GM19238 (cell line): ENCODE measurements around the gene SLCO3A1.

Experiments
- DNase-seq: peaks from one replicate; pipeline ENCODE4 v3.0.0; 2011; ENCODE audit warnings: low spot score; ENCODE audit not compliant: insufficient read length

SLCO3A1 gene

DNA sequence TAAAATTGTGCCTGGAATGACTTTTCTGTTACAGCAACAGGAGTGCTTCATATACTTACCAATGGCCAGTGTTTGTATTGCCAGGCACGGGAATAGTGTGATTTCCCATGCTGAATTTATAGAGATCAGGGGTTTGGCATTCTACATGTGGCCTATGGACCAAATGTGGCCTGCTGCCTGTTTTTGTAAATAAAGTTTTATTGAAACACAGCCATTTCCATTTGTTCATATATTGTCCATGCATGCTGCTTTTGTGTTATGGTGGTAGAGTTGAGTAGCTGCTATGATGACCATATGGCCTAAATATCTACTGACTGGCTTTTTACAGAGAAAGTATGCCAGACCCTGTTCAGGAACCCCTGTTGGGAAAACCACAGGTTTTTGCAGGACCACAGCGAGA, 55.6 kb downstream of the SLCO3A1 start:
- no peak for DNase-seq

DNA sequence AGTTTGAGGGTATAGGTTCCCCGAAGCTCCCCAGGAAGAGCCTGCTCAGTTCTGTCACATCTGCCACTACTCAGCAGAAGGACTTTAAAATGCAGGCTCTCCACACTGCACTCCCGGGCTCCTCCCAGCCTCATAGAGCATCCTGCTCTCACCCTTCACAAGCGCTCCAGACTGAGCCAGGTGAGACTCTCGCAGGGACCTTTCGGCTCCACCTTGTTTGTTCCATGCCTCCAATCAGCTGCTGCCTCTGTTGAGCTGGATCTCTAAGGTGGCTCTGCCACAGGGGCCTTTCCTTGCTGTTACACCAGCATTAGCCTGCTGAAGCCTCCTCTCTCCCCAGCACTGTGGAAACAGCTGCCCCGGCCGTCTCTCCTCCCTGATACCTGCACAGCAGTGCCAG, 56.1 kb downstream of the SLCO3A1 start:
- DNase-seq, result no peak

DNA sequence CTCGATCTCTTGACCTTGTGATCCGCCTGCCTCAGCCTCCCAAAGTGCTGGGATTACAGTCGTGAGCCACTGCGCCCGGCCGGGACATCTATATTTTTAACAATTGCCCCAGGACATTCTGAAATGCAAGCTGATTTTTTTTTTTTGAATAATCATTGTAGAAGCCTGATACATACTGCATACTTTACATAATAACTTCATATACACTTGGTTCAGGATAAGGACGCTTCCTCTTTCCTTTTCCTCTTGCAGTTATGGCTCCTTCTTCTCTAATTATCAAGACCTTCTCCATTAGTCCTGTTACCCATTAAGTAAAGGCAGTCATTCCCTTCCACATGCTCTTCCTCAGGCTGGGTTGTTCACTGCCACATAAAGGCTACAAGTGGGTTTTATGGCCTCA, 58.3 kb downstream of the SLCO3A1 start:
- no peak for DNase-seq

DNA sequence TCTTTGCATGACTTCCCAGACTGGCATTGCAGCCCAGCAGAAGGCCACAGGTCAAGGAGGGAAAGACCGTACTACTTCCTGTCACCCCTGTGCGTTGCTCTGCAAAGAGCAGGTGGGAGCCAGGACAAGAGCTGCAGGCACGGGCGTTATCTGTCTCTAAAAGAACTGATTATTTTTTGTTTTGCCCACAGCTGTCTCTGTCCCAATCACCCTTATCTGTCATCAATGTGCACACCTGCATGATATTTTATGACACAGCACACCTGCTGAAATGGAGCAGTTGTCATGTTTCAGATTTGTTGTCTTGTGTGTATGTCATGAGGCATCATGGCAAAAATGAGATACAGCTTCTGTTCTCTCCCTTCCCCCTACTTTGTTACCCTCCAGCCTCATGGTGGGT, 58.8 kb downstream of the SLCO3A1 start:
- DNase-seq, result no peak

DNA sequence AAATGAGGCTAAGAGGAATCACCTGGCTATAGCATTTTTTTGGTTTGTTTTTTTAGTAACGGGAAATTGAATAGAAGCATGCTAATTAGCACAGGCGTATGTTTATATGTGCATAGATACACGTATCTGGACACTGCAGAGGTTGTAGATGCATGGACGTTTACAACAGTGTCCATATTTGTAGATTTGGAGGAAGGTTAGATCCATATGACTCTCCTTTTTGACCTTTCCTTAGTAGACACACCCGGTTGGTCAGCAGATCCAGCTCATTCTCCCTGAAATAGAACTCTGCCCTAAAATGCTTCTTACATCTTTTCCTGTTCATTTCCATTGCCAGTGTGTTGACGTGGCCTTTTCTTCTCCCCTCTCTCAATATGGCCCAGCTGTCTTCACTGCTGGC, 60.1 kb downstream of the SLCO3A1 start:
- DNase-seq, result no peak

DNA sequence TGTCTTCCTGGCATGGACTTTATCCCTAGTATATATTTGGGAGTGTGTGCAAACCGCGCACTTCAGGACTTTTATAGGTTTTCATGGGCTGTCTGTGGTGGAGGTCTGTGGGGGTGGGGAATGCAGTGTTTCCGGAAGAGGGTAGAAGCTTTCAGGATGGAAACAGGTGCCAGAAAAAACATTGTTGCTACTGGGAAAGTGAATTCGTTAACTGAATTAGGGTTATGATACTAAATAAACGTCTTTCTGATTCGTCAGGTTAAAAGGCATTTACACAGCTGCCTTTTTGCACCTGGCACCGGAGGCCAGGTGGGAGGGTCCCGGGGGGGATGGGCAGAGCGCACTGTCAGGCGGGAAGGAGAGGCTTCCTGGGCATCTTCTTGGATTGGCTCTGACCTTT, 62.1 kb downstream of the SLCO3A1 start:
- no peak for DNase-seq

DNA sequence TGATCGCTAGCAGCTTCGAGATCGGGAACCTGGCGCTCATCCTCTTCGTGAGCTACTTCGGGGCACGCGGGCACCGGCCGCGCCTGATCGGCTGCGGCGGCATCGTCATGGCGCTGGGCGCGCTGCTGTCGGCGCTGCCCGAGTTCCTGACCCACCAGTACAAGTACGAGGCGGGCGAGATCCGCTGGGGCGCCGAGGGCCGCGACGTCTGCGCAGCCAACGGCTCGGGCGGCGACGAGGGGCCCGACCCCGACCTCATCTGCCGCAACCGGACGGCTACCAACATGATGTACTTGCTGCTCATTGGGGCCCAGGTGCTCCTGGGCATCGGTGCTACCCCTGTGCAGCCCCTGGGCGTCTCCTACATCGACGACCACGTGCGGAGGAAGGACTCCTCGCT, 62.5 kb downstream of the SLCO3A1 start:
- no peak for DNase-seq

DNA sequence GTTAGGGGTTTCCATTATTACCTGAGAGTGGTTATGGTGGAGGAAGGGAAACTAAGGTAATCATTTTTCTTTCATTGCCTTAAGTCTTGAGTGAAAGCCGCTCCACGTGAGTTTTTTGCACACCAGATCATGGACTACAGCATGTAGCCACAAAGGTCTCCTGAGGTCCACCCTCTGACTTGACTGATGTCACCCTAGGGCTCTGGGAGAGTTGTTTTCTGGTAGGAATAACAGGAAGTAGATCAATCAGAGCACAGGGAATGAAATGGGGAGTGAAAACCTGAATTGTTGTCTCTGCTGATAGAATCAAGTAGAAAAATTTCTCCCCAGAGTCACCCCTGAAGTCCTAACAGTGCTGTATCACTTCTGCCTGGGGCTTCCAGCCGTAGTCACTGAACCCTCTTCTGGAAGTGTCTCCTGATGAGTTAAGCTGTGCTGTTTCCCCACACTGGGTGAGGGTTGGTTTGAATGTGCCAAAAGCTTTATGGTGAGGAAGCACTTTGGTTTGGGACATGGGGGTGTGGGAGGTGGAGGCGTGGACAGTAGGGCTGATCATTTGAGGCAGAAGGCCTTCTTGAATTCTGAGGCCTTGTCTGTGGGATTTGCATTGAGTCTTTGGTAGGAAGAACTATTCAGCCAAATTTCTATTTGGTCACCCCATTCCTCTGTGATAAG, 64.3 kb downstream of the SLCO3A1 start:
- DNase-seq, result no peak

DNA sequence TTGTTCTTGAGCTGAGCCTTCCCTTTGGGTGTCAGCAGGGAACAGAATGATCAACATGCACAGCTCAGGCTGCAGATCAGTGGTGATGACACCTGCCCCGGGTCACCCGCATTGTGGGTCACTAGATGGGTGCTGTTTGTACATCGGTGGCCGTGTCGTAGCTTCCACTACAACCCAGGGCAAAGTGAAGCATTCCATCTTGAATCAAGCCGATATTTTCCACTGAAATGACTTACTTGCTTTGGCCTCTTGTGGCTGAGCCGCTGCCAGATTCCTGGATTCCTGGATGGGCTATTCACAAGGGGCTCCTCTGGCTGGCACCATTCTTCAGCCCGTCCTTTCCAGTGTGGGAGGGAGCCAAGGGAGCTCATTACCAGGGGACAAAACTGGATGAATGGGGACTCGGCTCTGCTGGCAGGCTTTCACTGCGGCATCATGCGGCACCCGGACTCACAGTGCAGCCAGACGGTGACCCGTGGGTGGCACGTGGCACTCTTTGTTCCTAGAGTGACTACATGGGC, 65.6 kb downstream of the SLCO3A1 start:
- DNase-seq, result no peak

DNA sequence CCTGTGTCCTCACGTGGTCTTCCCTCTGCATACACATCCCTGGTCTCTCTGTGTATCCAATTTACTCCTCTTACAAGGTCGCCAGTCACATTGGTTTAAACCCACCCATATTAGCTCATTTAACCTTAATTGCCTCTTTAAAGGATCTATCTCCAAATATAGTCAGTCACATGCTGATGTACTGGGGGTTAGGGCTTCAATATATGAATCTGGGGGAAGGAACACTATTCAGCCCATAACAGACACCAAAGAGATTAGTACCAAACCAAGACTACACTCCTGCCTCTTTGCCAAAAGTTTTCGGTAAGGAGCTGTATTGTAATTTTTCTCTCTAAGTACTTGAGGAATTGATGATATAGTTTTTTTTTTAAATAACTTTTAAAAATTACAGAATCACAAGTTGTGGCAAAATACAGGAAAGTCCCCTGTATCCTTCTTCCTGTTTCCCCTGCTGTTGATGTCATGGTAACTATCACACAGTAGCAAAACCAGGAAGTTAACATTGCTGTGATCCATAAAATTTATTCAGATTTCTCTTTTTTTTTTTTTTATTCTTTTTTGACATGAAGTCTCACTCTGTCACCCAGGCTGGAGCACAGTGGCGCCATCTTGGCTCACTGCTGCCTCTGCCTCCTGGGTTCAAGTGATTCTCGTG, 67.8 kb downstream of the SLCO3A1 start:
- DNase-seq, result no peak

DNA sequence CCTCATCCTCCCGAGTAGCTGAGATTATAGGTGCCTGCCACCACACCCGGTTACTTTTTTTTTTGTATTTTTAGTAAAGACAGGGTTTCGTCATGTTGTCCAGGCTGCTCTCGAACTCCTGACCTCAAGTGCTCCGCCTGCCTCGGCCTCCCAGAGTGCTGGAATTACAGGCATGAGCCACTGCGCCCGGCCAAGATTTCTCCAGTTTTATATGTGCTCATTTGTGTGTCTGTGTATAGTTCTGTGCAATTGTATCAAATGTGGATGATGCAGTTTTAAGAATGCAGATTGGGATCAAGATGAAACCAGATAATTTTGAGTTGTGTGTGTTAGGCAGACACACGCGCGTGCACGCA, 68.3 kb downstream of the SLCO3A1 start:
- no peak for DNase-seq

DNA sequence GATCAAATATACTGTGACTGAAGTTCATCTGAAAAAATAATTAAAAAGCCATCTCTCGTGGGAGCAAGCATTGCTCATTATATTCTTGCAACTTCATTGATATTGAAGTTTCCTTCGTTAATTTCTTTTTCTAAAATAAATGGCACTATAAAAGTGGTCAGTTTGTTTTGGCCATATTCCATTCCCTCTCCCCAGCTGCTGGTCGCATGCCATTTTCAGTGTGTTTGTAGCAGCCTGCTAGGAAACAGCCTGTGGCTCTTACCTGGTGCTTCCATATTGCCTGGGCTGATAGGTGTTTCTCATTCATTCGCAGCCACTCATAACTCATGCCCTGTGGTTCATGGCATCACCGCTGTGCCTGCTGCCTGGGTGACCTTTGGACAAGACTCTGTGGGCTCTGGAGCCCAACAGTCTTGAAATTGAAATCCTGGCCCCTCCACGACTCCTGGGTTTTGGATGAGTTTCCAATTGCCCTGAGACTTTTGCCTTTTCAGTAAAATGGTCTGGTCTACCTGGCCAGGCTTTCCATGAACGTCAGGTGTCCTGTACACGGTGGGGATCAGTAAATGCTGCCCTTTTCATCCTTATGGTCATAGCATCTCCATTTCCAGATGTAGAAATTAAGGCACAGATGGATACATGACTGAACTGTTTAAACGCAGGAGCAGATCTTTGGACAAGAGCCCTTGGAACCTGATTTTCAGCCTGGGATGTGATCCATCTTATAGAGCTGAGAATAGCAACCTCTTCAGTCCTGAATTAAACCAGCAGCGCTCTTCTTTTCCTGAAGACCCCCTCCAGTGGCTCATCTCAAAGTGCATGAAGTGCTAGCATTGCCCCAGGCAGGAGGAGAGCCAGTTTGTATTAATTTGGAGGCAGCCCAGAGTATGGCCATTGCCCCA, 69.4 kb downstream of the SLCO3A1 start:
- DNase-seq, result no peak

DNA sequence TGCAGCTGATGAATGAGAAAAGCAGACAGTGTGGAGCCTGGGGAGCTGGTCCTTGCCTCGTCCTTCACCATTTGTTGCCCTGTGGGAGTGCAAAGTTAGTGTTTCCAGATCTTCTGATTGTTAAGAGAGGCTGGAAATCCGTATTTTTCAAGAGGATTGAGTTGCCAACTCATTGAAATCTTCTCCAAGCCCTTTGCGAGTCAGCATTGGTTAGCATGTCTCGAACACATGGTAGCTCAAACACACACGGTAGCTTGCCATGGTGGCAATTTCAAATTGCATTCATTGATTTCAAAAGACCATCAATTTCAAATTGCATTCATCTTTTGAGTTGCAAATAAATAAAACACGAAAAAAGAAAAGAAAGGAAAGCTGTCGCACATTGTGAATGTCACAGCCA, 70.7 kb downstream of the SLCO3A1 start:
- DNase-seq, result no peak

DNA sequence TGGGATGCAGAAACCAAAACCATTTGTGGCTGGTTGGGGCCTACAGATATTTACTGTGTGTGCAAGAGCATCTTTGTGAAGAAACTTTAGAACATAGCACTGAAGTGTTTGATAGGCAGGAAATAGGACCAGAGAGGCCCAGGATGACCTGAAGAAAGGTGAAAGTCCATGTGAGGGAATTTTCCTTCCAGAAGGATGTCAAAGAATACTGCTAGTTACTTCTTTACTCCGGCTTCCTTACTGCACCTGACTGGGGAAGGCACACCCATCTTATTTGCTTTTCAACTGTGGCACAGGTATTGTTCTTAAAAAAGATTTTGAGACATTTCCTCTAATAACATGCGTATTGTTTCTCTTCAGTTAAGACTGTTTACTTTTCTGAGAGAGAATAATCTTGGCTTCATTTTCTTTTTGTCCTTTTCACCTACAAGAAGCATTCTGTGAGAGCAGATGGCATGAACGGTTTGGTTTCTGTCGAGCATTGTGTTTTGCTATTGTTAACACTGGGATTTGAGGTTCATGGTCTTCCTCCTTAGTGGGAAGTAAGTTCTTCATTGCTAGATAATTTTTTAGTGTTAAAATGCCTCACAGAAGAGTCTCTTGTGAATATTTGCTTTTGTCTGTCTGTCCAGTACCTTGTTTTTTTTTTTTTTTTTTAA, 71.5 kb downstream of the SLCO3A1 start:
- no peak for DNase-seq

DNA sequence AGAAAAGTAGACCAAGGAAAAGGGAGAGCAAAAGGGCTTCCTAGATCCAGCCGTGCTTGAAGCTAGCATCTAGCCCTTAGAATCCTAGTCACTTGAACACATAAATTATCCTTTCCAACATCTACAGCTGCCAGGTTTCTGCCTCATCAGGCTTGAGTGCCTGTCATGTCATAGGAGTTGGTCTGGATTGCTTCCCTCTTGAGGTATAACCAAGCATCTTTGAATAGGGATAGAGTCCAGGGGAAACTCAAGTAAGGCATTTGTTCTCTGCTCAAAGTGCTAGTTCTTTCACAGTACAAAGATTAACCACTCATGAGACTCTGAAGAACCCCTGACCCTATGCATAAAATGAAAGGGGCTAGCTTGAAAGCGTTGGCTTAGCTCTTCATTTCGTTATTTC, 72.3 kb downstream of the SLCO3A1 start:
- no peak for DNase-seq

DNA sequence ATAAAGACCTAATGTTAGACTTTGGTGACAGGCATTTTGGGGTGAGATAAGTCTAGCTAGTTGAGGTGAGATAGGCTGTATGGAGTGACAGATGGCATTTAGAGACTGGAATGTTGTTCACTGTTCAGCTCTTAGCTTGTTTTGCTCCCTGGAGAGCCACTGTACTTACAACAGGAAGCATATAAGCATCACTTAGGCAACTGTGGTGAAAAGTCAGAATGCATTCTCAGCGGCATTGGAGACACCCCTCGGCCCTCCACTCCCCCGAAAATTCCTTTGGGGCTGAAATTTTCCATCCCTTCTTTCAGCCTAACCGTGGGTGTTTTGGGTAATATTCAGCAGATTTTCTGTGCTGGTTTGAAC, 73.4 kb downstream of the SLCO3A1 start:
- no peak for DNase-seq

DNA sequence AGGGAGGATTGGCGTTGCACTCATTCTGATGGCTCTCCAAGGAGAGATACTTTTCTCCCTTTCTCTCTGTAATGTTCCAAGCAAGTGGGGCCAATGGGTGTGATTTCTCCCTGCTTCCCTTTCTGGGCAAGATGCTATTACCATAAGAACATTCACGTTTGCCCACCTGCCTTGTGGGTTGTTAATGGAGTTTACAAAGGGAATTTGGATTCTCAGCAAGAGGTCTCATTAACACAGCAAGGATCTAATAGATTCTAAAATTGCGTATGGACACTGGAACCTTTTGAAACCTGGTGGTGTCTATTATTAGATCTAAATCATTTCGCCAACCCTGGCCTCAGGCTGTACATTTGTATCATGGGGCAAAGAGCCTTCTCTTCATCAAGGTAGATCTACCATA, 74.1 kb downstream of the SLCO3A1 start:
- no peak for DNase-seq

DNA sequence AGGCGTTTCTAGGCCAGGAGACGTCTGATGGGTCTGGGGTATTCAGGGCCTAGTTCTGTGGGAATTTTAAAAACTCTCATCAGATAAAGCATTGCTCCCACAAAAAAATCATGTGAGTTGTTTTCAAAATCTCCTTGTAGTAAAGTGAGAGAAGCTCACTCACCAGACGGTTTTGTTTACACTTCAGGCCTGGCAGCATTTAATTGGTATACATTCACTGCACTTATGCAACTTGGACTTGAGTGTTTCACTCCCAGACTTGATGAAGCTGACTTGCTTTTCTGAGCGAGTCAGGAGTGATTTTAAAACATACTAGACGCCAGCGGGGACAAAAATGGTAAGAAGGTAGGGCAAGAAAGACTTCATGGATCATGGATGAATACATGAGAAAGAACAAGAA, 75.2 kb downstream of the SLCO3A1 start:
- no peak for DNase-seq

DNA sequence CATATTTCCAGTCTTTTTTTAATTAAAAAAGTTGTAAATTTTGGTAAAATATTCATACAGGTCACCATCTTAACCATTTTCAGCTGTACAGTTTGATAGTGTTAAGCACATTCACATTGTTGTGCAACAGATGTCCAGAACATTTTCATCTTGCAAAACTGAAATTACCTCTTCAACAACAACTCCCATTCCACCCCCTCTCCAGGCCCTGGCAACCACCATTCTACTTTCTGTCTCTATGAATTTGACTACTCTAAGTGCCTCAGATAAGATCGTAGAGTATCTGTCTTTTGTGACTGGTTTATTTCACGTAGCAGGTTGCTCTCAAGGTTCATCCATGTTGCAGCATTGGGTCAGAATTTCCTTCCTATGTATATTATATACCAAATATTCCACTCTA, 76.0 kb downstream of the SLCO3A1 start:
- DNase-seq, result no peak

DNA sequence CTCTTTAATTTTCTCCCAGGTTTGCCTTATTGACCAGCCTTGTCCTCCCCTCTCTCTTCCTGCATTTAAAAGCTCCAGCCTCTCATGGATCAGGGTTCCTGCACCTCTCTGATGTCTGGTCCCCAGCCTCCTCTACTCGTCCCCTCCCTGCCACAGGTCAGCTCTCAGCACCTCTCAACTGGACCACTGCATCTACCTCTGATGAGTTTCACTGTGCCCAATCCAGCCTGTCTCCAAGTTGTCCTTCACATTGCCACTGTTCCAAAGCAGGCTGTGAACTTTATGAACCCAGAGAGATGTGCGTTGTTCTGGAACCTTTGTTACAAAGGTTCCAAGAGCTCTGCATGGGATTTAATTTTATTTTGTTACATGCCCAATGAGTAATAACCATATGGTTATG, 76.6 kb downstream of the SLCO3A1 start:
- no peak for DNase-seq

DNA sequence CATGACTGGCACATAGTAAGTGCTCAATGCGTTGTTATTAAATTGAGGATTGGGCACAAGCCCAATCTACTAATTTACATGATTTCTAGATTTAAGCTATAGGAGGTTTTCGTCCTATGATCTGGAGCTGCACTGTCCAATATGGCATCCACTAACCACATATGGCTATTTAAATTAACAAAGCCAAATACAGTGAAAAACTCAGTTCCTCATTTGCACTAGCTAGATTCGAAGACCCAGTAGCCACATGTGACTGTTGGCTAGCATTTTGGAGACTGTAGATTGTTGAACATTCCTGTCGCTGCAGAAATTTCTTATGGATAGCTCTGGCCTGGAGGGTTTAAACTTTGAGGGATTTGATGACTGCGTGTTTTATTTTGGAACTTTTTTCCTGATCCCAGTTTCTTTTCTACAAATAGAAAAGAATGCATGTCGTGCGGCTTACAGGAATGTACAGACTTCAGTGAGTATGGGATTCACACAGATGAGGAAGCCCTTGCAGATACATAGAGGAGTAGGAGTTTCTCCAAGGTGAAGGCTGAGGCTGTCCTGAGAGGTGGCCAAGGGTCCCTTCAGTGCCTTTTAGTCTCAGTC, 82.8 kb downstream of the SLCO3A1 start:
- no peak for DNase-seq

DNA sequence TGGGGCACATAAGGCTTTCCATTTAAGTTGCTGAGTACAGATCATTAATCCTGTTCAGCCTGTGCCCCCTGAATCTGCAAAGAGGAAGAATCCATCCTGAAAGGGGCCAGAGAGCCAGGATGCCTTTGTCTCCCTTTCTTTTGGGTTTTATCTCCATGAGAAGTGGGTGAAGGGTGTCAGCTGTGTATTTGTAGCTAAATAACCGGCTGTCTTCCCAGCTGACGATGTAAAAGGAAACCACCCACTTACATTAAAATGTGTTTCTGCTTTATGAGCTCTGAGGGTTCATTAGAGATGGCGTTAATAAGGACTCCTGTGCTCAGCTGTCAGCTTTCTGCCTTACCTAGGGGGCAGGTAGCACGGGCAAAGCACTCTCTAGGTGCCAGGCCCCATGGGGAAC, 83.4 kb downstream of the SLCO3A1 start:
- no peak for DNase-seq
